GM18909 (cell line): ENCODE data around the gene CIDEB.
"Not testable (repeated sequence)": the region's sequence is repeated elsewhere in the genome, so short reads cannot be mapped to it uniquely, and the experiment has no call there.

Experiments
- ATAC-seq: cut with Tn5 transposase; IDR thresholded peaks from one replicate; pipeline ENCODE4 v1.9.1; 2021; ENCODE audit warnings: mild to moderate bottlenecking; ENCODE audit not compliant: unreplicated experiment, poor library complexity

The CIDEB gene

GRCh38 chr14:24334431-24335291 lies 26.9 kb upstream of the CIDEB start, which contains the start of gene ADCY4:
TSS of gene ADCY4 (minus strand) at chr14:24335071. CDS start at chr14:24334652, 419 bp downstream.
- ATAC-seq, result no peak

- peak; percentile 87 for ATAC-seq
Measured at GRCh38 chr14:24332268-24332993, 24.7 kb upstream of the CIDEB start.

- ATAC-seq, result no peak
Measured at GRCh38 chr14:24331731-24332267, 24.0 kb upstream of the CIDEB start.

- no peak for ATAC-seq
Measured at GRCh38 chr14:24330973-24331674, 23.3 kb upstream of the CIDEB start.

- no peak for ATAC-seq
Measured at GRCh38 chr14:24329736-24330135, 22.0 kb upstream of the CIDEB start.

GRCh38 chr14:24329073-24329663 lies 21.4 kb upstream of the CIDEB start:
- no peak for ATAC-seq

GRCh38 chr14:24327914-24328313 lies 20.1 kb upstream of the CIDEB start:
- not testable (repeated sequence) for ATAC-seq

GRCh38 chr14:24327303-24327702 lies 19.5 kb upstream of the CIDEB start:
- no peak for ATAC-seq

- no peak for ATAC-seq
Measured at GRCh38 chr14:24325963-24326362, 18.2 kb upstream of the CIDEB start.

GRCh38 chr14:24325041-24325530 lies 17.3 kb upstream of the CIDEB start:
- no peak for ATAC-seq

- ATAC-seq, result no peak
Measured at GRCh38 chr14:24324024-24324423, 16.2 kb upstream of the CIDEB start.

GRCh38 chr14:24323341-24323740 lies 15.6 kb upstream of the CIDEB start:
- no peak for ATAC-seq

- ATAC-seq, result no peak
Measured at GRCh38 chr14:24322672-24323071, 14.9 kb upstream of the CIDEB start.

- ATAC-seq, result no peak
Measured at GRCh38 chr14:24321212-24321975, 13.6 kb upstream of the CIDEB start.

- no peak for ATAC-seq
Measured at GRCh38 chr14:24317141-24317928, 9.6 kb upstream of the CIDEB start.

GRCh38 chr14:24316597-24316950 lies 8.8 kb upstream of the CIDEB start:
- no peak for ATAC-seq

- no peak for ATAC-seq
Measured at GRCh38 chr14:24315807-24316596, 8.2 kb upstream of the CIDEB start.

GRCh38 chr14:24315243-24315806 lies 7.5 kb upstream of the CIDEB start:
- ATAC-seq, result no peak
